HG03103 (cell line): ENCODE results near the gene ONECUT1.

Experiments used
- ATAC-seq: cut with Tn5 transposase; IDR thresholded peaks from one replicate; pipeline ENCODE4 v1.9.1; 2021; ENCODE audit warnings: low read depth; ENCODE audit not compliant: unreplicated experiment

Gene ONECUT1

DNA sequence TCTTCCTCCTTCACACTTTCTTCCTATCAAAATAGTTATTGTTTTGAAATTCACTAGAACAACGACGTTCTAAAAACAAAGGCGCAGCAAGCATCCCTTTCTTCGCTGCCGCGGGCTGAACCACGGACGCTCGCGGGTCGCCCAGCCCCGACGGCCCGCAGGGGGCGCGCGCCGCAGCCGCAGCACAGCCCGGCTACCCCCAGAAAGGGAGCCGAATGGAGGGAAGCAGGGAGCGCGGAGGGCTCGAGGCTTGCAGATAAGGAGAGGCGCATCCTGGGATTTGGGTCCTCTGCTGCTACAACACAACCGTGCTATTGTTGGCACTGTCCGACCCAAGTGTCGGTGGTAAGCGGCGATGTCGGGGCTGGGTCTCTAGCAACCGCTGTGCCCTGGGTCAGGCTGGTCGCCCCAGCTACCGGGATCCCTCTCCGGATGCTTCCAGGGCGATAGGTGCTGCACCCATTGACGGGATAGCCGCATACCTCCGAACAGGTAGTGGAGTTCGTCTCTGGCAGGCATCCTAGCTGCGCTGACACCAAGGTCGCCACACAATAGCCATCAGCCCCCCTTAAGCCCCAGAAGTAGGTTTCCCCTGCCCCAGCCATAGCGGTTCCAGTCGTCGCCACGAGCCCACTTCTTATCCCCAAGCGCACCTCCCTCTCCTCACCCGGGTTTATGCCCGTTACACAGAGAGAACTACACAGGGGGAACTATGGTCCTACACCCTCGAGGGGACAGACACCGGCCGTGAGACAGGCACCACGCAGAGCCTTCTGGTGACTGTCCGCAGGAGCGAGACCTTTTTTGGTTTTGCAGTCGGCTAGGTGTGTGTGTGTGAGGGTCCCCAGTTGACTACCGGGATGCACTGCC, 6.0 kb downstream of the ONECUT1 start:
- ATAC-seq = no peak

DNA sequence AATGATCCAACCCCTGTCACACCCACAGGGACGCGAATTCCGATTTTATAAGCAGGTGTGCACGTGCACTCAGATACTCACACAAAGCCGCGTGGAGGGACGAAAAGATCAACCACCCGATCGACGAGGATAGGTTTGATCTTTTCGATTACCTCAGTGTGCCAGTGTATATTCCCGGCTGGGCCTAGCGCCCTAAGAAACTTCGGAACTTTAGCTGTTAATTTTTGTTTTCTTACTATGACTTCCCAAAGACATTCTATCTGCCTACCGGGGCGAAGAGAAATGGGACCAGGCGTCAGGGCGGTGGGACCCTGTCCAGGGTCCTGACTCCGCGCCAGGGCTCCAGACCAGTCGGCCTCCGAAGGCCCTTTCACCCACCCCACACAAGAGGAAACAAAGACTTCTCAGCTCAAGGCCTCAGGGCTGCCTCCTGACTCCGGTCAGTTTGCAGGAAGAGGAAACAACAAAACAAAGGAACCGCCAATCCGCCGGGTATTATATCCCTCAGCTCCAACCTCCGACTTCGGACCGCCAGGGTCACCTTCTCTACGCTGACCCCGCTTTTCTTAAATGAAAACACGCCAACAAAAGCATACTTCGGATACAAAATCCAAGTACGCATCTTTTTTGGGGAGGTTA, 6.8 kb downstream of the ONECUT1 start:
- ATAC-seq = no peak

DNA sequence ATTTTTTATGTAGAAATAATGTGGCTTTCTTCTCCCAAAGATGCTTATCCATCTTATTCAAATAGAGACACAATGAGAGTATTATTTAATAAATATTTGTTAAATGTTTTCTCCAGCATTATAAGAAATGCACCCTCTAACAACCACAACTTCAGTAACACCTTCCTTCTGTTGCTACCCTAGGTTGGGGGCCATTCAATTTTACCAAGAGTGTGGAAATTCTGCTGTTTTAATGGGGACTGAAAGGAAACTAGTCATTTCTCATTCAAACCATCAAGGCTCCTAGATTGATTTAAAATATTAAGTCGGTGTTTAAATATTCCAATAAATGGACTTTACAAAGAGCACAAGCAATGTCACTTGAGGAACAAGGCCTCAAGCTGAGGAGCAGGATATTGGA, 7.6 kb downstream of the ONECUT1 start:
- ATAC-seq = no peak

DNA sequence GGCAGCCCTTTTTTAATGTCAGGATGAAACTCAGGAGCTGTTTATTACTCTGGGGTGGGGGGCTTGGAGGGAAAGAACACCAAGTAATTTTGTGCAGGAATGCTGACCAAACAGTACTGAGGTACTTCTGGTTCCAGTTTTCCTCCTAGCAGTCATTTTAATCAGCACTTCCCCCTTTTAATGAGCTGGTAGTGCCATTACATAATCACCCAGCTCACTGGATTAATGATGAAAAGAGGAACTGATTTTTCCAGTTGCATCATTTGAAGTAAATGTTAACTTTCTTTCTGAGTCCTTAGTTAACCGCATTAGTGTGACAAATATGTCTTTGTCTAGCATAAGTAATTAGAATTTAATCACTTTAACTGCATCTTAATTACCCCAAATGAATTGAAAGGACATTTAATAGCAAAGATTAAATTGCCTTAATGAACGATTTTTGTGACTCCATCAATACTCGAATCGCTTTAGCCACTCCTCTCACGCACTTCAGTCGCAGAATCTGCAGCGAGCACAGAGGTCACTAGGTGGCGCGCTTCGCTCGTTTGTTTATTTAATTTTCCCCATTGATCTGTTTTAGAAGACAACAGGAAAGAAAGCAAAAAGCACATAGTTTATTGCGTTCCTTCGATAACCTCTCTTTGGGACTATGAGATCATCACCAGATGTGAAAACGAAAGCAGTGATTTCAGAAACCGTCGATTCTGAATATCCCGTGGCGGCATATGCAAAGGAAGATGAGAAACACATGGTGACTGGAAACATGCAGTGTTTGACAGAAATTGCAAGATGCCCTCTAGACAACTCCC, 9.8 kb downstream of the ONECUT1 start:
- peak; percentile 57 for ATAC-seq

DNA sequence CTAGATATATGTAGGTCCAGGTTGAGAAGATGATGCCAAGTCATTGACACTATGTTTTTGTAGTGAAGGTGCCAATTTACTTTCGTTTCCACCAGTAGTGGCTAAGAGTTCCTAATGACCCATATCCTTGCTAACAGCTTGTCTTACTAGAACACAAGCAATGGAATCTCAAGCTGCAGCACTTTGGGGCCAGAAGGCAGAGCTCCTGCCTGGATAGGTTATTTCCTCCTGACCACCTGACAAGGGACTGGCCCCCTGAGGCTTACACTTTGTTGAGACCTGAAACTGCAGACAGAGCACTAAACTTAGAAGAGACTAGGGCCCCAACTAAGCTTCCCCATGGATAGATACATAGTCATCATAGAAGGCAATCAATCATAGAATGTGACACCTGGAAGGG, 11.7 kb downstream of the ONECUT1 start:
- ATAC-seq = no peak

DNA sequence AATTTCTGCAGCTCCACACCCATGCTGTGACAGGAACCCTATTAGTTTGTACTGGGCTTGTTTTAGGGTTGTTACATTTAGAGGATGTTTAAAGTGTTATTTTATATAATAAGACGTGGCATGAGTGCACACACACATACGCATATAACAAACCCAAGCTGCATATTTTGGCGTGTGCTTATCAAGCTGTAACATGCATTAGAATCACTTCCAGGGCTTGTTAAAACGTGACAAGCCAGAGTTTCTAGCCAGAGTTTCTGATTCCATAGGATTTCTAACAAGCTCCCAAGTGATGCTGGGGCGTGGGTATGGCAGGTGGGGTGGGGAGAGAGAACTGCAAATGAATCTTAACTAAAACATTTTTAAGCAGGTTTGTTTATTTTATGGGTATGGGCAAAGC, 17.4 kb downstream of the ONECUT1 start:
- no peak for ATAC-seq

DNA sequence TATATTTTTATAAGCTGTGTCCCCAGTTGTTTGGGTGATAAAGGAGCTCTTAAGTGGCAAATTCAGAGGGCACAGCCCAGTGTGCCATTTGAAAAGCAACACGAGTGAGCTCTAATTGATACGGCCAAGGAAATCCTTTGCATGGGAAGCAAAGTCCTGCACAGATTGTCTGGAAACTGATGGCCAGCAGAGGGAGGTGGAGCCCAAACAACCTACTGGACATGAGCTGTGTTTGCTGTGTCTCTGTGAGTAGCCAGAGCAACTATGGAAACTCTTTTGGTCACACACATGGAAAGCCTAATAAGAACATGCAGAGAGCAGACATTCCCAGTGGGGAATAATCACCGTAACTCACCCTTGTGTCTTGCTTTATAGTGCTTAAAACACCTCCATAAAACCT, 24.4 kb downstream of the ONECUT1 start:
- ATAC-seq = no peak

DNA sequence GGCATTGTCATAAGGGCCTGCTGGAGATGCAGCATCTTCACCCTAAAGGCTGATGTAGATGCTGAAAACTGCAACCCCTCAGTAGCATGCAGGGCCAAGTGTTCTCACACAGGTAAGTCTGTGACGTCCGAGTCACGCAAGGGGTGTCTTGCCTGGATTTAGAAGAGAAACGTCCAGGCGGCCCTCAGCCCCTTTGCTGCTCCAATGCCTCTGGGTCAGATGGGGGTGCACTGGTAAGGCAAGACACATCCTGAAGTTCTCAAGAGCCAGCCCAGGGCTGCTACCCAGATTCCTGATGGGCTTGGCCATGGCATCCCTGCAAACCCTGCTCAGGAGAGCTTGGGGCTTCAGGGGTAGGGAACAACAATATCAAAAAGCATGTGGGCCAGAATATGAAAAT, 25.4 kb downstream of the ONECUT1 start:
- ATAC-seq = no peak

DNA sequence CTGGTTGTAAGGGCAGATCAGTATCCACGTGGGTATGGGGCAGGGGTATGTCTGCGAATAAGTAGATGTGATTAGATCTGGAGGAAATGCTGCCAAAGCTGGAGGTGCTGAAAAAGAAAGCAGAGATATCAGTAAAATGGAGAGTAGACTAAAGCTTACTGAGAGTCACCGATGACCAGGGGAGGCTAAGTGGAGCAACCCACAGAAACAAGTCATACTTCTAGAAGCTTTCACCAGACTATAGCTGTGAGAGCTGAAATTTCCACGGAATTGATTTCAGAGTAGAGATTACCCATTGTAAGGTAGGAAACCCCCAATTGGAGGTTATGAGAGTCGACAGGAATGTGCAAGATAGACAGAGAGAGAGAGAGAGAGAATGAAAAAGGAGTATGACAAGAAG, 27.5 kb downstream of the ONECUT1 start:
- no peak for ATAC-seq

DNA sequence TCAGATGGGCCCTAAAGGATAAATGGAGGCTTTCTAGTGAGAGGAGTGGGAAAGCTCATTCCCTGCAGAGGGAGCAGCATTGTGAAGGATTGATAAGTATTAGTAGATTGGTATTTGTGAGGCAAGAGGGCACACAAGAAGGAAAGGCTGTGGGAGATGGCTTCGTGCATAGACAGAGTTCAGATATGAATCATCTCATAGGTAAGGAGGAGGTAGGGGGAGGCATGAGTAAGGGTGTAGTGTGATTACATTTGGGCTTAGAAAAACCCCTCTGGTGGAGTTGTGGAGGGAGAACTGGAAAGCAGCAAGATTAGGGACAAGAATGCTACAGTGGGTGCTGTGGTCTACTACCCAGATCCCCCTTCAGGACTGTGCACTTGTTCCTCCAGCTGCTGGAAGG, 29.6 kb downstream of the ONECUT1 start:
- no peak for ATAC-seq

DNA sequence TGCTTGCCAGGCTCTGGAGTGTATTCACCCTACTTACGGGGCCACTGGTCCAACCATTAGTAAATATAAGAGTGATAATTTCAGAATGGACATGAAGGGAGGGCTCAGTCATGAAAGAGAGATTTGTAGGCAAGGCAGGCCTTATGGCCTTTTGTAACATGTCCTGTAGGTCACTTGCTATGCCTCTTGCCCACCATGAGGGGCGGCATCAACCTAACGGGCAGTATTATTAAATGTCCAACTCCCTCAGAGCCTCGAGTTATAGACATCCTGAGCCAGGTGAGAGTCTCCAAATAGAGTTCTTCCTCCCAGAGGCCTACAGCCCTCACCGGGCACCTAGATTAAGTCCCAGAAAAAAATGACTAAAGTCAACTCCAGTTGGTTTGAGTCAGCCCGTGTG, 30.2 kb downstream of the ONECUT1 start:
- no peak for ATAC-seq

DNA sequence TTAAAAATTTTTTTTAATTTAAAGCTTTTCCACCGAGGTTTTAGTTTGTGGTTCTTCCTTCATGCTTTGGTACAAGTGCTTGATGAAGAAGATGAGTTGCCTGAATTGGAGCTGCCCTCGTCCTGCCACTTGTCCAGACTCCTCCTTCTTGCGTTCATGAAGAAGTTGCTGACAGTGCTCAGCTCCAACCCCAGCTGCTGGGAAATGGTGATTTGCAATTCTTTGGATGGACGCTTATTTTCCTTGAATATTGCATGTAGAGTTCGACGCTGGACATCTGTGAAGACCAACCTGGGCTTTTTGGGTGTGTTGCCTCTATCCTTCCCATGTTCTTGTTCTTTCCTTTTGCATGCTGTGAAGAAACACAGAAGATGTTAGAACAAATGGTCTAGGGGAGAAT, 32.6 kb downstream of the ONECUT1 start:
- no peak for ATAC-seq

DNA sequence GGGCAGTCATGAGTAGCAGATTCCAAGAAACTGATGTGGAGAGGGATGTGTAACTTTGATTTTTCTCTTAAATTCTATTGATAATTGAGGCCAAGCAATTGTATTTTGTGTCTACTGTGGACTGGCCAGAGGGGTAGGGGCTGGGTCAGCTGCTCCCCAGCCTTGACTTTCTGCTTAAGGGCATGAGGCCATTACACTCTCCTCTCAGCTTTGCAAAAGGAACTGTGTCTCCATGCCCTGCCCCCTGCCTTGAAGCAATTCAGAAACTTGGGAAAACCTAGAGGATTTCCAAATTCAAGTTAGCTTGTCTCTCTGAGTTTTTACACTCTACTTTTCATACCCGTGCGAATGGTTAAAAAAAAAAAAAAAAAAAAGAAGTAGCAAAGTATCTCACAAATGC, 38.6 kb downstream of the ONECUT1 start:
- no peak for ATAC-seq

DNA sequence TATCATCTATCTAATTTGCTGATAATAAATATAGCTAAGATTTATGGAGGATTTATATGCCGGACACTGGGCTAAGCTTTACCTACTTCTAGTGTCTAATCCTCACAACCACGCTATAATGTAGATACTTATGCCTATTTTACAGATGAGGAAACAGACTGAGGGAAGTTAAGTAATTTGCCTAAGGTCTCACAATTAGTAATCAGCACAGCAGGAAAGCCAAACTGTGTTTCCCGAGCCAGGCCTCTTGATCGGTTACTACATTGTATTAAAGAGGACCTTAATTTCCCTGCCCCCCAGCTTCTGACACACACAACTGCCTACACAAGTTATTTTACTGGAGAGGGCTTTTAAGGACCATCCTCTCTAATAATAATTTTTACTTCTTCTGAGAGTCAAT, 40.9 kb downstream of the ONECUT1 start:
- peak; percentile 71 for ATAC-seq

DNA sequence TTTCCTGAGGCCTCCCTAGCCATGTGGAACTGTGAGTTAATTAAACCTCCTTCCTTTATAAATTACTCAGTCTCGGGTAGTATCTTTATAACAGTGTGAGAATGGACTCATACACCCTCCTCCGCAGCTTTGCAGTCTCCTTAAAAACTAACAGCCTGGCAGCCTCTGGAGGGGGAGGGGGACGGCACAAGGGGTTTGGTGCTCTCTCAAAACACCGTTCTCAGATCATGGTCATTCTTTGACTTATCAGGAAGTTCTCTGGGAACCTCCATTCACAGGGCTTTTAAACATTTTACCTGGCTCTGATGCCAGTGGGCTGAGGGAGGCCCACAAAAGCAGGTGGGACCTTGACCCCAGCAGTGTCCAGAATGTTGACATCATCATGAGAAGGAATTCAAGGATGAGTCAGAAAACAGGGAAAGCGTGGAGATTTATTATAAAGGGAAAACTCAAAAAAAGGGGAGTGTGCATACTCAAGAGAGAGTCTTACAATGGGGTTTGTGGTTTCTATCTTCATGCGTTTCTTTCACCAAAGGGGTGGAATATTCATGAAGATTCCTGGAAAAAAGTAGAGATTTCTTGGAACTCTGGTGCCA, 43.9 kb downstream of the ONECUT1 start:
- no peak for ATAC-seq

DNA sequence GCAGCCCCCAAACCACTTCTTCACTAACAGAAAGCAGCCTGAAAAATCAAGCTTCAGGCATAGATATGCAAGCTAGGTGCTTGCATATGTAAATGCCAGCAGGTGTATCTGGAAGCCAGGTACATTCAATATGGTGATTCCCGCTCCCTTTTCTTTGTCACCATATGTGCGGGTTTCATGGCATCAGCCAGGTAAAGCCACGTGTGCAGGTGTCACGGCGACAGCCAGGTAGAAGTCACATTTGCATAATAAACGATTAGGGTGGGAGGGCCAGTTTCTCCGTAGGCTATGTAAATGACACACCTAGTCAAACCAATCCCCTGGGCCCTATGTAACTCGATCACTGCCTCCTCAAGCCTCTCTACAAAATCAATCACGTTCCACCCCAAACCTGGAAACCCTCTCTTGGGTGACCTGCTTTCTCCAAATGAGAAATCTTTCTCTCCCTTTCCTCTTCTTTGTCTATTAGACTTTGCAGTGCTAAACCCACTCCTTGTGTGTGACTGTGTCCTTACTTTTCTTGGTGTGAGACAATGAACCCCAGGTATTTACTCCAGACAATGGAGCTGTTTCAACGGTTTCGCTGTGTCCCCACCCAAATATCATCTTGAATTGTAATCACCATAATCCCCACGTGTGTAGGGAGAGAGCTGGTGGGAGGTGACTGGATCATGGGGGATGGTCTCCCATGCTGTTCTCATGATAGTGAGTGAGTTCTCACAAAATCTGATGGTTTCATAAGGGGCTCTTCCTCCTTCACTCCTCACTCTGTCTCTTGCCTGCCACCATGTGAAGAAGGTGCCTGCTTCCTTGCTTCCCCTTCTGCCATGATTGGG, 44.6 kb downstream of the ONECUT1 start:
- no peak for ATAC-seq

DNA sequence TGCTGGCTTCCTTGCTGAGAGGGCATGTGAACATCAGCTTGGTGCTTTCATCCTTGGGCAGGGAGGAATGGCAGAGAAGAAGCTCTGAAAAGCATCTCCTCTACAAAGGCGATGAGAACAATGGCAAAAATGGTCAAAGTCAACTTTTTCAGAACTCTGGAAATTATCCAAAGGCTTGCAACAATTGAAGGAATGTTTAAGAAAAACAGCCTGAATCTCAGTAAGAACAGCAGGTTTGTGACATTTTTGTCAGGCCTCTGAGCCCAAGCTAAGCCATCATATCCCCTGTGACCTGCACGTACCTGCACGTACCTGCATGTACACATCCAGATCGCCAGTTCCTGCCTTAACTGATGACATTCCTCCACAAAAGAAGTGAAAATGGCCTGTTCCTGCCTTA, 51.8 kb downstream of the ONECUT1 start:
- ATAC-seq = no peak

DNA sequence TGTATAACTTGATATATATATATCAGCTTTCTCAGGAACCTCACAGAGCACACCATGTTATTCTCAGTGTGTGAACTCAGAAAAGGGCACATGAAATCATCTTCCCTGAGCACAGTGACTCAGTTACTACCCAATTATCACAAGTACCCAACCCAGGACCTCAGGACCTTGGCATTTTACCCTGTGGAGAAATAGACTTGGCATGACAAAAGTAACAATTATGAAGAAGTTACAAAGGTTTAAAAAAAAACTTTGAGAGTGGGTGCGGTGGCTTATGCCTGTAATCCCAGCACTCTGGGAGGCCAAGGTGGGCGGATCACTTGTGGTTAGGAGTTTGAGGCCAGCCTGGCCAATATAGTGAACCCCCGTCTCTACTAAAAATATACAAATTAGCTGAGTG, 52.4 kb downstream of the ONECUT1 start:
- no peak for ATAC-seq

DNA sequence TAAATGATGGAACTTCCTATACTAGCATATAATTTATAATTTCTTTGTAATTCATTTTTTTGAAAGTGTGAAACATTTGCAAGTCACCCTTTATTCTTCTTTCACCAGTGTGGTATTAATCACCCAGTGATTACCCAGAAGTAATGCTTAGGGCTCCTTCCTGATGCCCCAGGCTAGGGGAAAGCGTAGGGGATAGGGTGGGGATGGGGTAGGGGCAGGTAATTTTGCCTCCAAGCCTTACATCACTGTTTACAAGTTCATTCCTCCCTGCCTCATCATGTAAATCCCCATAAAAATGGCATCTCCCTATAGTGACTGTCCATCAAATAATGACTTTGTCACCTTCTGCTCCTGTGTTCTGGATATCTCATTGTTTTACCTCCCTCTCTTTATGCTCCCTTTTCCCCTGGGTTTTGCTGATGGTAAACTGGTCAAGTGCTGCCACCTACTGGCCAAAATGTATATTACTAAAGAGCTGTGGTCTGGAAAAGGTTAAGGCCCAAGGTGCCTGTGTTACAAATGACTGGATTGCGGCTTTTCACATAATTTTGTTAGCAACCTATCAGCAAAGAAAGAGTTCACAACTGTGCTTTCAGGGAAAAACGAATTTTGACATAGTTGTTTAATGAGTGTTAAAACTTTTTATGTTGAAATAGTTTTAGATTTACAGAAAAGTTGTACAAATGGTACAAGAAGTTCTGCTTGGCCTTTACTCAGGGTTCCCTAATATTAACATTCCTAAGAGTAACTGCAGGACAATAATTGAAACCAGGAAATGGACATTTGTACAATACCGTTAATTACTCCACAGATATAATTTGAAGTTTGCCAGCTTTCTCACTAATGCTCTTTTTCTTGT, 54.7 kb downstream of the ONECUT1 start:
- no peak for ATAC-seq
